ENCODE data around the gene PSMB3.

PSMB3 gene

DNA sequence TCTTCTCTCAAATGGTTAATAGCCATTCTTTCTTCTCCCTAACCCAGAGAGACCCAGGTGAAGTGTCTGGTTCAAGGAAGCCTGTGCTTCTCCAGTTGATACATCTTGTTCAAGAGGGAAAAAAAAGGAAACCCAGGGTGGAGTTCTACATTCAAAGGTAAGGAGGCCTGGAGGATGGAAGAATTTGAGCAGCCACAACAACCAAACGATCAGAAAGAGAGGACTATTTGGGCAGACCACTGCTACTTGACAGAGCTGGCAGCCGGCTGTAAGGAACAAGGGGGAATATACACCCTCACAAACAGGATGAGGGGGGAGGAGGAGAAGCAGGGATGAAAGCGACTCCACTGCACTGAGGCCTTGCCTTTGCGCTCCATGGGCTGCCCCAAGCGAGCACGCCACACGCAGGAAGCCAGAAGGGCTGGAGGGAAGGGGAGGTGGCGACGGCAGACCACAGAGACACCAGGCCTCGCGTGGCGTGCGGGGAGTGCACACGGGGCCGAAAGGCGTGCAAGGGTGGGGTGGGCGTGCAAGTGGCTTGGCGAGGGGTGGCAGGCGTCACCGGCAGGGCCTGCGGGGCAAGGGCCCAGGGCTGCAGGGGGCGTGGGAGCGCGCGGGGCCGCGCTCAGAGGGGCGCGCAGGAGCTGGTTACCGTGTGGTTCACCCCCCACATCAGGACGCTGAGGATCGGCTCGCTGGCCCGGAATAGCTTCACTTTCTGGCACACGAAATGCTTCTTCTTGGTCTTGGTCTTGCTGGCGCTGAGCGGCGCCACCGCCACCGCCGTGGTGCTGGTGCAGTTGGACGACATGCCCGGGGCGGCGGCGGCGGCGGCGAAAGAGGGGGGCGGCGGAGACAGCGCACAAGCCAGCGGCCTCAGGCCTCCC is 46.3 kb downstream of the PSMB3 start:
- peak; percentile 55 for DNase-seq

GRCh38 chr17:38799501-38800236 is 47.1 kb downstream of the PSMB3 start, which contains the start of gene PIP4K2B:
PIP4K2B (minus strand) TSS chr17:38799556; CDS start chr17:38799424, 132 bp downstream.
- DNase-seq: peak; percentile 92

DNA sequence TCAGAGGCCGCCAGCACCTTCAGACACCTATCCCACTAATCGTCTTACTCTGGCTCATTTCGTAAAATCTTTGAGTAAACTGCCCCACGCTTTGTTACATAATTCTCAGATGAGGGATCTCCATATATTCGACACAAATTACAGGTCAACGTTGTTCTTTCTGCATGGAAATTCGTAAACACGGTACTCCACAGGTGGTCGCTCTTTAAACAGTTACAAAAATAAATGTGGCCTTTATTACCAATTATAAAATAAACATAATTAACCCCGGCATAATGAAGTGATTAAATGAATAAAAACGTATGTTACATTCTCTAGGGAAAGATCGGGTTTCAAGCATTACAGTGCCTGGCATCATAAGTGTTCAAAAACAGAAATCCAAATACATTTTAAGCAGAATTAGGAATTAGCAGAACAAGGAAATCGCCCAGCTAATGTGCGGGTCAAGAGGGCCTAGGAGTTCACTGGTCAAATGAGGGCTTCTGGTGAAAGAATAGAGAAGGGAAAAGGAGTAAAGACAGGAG is 47.8 kb downstream of the PSMB3 start:
- no peak for DNase-seq

- no peak for DNase-seq
Observed at GRCh38 chr17:38809828-38810227, 57.3 kb downstream of the PSMB3 start.

All from CD4-positive, alpha-beta T cell treated with Interleukin-12 subunit alpha and Interleukin-12 subunit beta, for 1 hour (primary cell).